ENCODE data around the gene EME2. TPM values are rescaled to one million over a fixed set of nuclear protein-coding genes. Genes with fewer than 3 reads are reported as not detected.
"Not testable (repeated sequence)": the region's sequence is repeated elsewhere in the genome, so short reads cannot be mapped to it uniquely, and the experiment has no call there.

Gene EME2
- total RNA-seq, 1 donor from 2014 or later = 39.9 TPM

DNA sequence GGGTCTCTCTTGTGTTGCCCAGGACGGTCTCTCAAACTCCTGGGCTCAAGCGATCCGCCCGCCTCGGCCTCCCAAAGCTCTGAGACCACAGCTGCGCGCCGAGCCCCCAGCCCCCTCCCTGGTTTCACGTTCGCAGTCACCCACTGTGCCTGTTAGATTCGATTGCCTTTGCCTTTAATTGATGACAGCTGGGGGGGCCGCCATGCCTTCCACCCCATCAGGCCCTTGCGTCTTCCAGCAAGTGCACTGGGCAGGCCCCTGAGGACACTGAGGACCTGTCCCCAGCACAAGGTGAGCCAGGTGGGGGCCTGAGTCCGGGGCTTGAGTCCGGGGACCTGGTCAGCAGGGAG, 17.6 kb downstream of the EME2 start:
- intact Hi-C loops (cut with micrococcal nuclease) = no loop called here

DNA sequence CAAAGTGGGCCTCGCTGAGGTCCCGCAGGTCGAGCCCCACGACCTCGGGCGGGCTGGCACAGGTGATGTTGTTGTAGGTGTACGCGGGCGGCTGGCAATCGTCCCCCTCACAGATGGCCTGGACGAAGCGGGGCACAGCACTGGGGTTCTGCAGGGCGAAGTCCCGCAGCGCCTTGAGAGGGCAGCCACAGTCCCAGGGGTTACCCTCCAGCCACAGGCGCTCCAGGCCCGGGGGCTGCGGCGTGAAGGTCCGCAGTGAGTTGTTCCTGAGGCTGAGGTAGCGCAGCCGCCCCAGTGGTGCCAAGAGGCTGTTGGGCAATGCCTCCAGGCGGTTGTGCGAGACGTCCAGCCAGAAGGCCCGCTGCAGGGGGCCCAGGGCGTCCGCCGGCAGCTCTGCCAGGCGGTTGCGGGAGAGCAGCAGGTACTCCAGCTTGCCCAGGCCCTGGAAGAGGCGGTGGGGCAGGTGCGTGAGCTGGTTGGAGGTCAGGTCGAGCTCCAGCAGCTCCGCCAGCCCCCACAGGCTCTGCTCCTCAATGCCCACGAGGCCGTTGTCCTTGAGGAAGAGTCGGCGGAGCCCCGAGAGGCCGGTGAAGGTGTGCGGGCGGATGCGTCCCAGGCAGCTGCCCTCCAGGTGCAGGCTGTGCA, 18.1 kb downstream of the EME2 start:
- intact Hi-C loops (cut with micrococcal nuclease) = no loop called here

DNA sequence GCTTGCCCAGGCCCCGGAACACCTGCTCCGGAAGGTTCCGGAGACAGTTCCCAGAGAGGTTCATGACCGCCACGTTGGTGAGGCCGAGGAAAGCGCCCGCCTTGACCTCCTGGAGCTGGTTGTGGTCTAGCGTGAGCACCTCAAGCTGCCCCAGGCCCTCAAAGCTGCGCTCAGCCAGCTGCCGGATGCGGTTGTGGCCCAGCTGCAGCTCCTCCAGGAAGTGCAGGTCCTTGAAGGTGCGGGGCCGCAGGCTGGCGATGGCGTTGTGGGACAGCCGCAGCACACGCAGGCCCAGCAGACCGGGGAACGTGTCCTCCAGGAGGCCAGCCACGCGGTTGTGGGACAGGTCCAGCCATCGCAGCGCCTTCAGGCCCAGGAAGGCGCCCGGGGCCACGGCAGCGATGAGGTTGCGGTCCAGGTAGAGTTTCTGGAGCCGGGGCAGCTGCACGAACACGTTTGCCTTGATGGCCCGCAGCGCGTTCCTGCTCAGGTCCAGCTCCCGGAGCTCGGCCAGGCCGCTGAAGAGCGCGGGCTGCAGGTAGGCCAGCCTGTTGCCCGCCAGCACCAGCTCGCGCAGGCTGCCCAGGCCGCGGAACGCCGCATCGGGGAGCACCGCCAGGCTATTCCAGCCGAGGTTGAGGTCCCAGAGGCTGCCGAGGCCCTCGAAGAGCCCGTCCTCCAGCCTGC, 18.8 kb downstream of the EME2 start:
- intact Hi-C loops (cut with micrococcal nuclease) = no loop called here

DNA sequence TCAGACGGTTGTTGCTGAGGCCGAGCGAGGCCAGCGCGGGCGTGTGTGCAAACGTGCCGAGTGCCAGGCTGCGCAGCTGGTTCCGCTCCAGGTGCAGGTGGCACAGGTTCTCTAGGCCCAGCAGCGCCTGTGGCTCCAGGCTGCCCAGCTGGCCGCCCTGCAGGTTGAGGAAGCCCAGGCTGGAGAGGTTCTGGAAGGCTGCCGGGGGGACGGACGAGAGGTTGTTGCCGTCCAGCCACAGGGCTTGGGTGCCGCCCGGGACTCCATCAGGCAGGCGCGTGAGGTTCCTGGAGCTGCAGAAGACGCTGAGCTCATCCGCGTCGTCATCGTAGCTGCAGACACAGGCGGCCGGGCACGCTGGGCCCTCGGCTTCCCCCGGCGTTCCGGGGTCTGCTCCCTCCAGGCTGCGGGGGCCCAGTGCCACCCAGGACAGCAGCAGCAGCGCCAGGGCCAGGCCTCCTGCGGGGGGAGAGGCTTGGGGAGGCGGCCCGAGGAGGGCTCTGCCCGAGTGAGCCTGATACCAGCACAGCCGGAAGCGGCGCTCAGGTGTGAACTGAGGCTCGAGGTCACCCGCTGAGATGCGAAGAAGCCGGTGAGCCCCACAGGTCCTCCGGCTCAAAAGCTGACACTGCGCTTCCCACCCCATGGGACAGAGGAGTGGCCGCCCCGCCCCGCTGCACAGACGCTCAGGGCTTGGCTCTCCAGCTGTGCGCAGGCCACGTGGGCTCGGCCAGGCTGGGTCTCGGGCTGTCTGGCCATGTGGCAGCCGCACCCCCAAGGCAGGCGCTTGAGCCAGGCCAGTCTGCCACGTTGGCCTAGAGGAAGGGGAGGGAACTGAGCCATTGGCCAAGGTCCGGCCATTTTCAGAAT, 19.6 kb downstream of the EME2 start:
- intact Hi-C loops (cut with micrococcal nuclease) = no loop called here

DNA sequence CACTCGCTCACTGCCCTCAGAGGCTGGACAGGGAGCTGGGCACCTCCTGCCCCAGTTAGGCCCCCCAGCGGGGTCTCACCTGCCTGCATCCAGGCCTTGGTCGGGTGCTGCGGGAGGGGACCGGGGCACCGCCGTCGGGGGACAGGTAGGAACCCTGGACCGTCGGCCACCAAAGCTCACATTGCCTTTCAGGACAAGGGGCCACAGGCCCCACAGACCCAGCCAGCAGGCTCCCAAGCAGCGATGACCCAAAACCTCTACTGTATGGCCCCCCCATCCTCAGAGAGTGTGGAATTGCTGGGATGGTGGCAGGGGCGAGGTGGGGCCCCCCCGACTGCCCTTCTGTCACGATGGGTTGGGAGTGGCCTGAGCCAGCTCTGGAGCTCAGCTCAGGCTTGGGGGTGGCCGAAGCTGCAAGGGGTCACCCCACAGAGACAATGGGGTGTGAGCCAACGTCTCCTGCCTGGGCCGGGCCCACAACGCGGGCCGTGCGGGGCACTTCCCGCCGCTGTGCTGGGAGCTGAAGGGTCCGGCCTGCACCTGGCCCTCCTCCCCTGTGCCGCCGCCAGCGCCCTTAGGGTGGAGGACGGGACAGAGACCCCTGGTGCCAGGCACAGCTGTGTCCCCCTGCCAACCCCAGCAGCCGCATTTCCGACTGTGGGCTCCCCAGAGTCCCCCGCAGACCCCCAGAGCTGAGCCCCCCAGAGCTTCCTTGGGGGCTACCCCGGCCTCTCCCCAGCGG, 20.4 kb downstream of the EME2 start:
- intact Hi-C loops (cut with micrococcal nuclease) = no loop called here

DNA sequence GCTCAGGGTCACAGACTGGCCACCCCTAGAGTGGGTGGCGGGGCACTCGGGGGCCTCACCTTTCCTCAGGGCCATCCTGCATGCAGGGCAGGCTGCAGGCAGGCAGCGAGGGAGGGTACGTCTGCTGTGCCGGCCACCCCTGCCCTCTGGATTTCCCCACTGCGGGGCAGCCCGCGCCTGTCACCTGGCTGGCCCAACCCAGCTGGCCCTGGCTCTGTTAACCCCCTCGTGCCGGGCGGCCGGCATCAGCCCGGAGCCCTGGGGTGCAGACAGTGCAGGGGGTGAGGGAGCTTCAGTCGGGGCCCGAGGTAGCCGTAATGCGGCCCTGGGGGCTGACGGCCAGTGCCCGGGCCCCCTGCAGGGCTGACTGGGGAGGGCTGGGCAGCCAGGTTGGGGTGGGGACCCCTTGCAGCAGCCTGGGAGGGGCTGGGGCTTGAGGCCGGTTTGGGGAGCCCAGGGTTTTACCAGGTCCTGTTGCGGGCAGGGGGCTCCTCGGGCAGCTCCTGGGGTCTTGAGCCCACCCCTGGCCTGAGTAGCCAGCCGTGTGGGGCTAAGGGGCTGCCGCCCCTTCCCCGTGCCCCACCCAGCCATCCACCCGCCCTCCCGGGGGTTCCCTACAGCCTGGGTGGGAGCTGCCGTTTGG, 21.1 kb downstream of the EME2 start, which contains the start of gene IGFALS:
TSS of gene IGFALS (minus strand) at position 128 of the 643 bp plus-strand sequence. CDS start at position 75, 53 bp downstream.
- intact Hi-C loops (cut with micrococcal nuclease) = no loop called here

DNA sequence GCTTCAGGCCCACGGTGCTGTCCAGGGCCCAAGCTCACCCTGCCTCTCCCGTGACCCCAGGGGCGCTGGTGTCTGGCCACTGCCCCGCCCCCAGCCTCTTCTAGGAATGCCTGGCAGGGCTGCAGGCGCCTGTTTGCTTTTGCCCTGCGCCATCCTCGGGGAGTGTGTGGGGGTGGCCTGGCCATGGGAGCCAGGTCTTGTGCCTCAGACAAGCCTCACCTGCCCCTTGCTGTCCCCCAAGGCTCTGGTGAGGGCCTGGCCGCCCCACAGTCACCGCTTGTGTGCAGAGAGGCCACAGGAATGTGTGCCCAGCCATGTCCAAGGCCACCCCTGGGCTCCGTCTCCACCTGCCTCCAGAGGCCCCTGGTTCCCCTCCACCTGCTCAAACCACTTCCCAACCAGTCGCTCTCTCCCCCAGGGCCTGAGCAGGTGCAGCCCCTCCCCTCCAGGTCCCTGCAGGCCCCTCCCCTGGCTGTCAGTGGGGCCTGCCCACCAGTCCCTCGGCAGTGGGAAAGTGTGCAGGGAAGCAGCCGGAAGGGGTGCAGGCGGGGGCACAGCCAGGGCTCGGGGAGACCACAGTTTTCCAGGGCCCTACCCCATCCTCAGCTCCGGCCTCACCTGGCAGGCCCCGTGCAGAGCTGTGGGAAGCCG, 21.7 kb downstream of the EME2 start:
- intact Hi-C loops (cut with micrococcal nuclease) = no loop called here

DNA sequence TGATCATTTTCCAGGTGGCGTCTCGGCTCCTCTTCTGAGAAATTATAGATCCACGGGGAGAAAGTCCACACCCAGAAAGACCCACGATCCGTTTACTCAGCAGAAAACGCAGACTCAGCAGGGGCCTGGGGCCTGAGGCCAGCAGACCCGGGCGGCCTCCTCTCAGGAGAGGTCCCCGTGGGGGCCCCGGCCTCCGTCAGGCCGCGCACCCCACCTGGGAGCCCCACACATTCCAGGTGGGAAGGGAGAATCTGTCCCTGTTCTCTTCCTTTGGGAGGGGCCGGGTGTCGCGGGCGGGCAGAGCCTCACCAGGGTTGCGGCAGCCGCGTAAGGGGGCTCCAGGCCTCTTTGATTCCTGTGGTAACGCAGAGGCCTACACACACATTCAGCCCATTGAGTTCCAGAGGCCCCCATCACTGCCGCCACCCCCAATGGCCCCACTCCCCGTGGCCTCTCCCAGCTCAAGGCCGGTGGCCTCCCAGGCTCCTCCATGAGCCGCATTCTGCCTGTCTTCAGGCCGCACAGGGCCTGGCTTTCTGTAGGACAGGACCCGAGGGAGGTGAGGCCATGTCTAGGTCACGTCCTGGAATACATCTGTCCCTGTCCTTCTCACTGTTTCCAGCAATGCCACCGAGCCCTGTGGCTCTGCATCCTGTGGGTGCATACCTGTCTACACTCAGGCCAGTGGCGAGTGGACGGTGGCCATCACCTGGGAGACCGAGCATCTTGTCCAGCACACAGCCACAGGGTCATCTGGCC, 22.5 kb downstream of the EME2 start:
- intact Hi-C loops (cut with micrococcal nuclease) = no loop called here

DNA sequence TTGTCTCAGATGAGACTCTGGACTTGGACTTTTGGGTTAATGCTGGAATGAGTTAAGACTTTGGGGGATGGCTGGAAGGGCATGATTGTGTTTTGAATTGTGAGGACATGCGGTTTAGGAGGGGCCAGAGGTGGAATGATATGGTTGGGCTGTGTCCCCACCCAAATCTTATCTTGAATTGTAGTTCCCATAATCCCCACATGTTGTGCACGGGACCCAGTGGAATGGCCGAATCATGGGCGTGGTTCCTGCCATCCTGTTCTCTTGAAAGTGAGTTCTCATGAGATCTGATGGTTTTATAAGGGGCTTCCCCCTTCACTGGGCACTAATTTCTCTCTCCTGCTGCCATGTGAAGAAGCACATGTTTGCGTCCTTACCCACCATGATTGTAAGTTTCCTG, 26.7 kb downstream of the EME2 start:
- intact Hi-C loops (cut with micrococcal nuclease) = not testable (repeated sequence)

DNA sequence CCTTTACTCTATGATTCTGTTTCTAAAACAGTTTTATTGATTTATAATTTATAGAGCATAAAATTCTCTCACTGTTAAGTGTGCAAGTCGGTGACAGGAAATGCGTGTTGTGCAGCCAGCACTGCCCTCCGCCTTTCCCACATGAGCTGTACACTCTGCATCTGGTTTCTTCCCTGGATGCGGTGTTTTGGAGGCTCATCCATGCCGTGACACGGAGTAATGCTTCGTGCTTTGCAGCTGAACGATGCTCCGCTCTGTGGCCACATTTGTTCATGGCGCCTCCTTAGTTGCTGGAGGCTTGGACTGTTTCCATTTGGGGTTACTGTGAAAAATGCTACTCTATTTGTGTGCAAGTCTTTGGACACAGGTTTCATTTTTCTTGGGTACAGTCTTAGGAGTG, 28.1 kb downstream of the EME2 start:
- intact Hi-C loops (cut with micrococcal nuclease) = no loop called here

DNA sequence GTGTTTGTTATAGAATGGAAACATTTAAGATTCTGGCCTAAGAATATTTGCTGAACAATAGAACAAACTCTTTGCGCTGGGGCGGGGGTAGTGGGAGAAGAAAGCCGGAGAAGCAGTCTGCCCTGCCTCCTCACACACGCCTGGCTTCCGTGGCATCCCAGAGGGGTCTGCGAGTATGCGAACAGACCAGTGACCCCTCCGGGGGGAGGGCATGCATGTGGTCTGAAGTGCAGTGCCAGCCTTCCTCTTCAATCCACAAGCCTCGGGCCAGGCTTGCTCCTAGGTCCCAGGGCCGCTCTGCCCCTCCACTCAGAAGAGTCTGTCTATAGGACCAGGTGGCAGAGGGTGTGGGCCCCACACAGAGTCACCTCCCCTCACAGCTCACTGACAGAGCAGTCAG, 35.0 kb downstream of the EME2 start:
- intact Hi-C loops (cut with micrococcal nuclease) = no loop called here

DNA sequence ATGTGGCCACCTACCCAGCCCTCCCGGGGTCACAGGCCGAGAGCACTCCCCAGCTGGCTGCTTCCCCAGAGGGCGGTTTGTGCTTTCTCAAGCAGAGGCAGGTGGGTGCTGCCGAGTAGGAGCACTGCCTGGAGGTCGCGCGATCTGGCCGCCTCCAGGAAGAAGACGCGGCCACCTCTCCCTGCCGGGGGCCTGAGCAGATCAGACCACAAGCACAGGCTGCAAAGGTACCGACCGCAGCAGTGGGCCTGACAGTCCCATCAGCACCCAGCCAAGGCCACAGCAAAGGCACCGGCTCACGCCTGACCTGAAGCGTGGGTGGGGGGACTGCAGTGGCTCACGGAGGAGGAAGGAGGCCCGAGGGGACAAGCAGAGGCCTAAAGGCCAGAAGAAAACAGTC, 36.1 kb downstream of the EME2 start:
- intact Hi-C loops (cut with micrococcal nuclease) = no loop called here

DNA sequence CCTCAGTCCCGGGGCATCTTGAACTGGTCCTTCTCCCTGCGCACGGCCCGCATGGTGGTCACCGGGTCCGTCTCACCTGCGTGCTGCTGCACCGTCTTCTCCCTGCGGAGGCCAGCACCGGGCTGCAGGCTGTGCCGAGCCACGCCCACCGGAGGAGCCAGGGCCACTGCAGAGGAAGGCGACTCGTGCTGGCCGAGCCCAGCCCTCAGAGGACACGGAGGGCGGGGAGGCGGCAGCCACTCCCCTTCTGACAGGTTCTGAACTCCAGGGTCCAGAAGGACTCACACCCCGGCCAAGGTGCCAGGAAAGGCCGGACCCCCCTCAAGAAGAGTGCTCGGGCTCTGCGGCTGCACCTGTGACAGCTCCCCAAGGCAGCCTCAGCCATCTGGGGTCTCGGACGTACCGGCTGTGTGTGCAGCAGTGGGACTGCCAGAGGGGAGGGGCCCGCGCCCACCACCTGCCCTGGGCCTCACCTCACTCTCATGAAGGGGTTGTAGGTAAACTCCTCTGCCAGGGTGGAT, 36.7 kb downstream of the EME2 start:
- intact Hi-C loops (cut with micrococcal nuclease) = no loop called here

DNA sequence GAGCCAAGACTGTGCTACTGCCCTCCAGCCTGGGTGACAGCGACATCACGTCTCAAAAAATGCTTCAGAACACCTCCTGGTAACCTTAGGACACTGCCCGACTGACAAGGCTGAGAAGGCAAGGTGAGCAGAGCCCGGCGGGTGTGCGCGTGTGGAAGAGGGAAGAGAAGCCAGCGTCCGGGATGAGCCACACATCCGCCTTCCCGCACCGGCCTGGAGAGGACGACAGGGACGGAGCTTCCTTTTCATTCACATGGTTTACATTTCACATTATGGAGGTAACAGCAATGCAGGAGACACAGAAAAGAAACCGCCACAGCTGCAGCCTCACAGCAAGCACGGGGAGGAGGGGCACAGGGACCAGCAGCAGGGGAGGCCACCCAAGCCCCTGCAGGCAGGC, 37.5 kb downstream of the EME2 start:
- intact Hi-C loops (cut with micrococcal nuclease) = no loop called here

DNA sequence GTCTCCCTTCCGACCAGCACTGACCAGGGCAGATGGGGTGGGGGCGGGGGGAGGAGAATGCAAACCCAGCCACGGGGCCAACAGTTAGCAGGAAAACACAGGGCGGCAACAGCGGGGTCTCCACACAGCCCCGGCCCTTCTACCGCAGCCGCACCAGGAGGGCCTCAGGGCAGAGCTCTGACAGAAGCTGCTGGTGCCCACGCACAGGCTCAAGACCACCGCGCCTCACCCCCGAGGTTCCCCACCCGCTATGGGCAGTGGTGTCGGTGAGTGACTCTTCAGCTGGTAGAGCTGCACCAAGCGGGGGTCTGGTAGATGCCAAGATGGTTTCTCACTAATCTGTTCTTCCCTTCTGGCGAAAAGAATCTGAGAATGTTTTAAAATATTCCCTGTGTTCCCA, 37.9 kb downstream of the EME2 start:
- intact Hi-C loops (cut with micrococcal nuclease) = no loop called here

DNA sequence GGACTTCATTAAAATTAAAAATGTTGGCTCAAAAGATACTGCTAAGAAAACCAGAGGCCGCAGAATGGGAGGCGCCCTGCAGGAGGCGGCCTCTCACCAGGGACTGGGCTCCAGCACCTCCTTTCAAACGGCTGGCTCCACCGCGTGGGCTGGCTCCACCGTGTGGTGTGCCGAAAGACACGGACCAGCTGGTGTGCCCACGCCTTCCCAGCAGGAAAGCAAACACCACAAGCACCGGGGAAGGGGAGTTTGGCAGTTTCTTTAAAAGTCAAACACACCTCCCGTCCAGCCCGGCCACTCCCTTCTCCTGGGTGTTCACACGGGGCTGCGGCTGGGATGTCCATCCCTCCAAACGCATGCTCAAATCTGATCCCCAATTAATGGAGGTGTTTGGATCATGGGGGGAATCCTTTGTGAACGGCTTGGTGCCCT, 40.1 kb downstream of the EME2 start:
- intact Hi-C loops (cut with micrococcal nuclease) = no loop called here

DNA sequence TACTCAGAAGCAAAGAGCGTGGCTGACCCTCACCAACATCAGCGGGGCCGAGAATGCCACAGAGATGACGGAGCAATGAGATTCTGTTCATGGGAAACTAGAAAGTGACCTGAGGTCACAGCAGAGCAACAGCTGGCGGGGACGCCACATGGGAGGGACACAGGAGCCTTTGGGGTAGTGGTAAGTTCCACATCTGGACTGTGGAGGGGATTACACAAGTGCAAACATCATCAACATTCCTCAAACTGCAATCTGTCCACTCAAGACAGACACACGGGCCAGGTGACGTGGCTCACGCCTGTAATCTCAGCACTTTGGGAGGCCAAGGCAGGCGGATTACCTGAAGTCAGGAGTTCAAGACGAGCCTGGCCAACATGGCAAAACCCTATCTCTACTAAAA, 42.9 kb downstream of the EME2 start:
- intact Hi-C loops (cut with micrococcal nuclease) = no loop called here

DNA sequence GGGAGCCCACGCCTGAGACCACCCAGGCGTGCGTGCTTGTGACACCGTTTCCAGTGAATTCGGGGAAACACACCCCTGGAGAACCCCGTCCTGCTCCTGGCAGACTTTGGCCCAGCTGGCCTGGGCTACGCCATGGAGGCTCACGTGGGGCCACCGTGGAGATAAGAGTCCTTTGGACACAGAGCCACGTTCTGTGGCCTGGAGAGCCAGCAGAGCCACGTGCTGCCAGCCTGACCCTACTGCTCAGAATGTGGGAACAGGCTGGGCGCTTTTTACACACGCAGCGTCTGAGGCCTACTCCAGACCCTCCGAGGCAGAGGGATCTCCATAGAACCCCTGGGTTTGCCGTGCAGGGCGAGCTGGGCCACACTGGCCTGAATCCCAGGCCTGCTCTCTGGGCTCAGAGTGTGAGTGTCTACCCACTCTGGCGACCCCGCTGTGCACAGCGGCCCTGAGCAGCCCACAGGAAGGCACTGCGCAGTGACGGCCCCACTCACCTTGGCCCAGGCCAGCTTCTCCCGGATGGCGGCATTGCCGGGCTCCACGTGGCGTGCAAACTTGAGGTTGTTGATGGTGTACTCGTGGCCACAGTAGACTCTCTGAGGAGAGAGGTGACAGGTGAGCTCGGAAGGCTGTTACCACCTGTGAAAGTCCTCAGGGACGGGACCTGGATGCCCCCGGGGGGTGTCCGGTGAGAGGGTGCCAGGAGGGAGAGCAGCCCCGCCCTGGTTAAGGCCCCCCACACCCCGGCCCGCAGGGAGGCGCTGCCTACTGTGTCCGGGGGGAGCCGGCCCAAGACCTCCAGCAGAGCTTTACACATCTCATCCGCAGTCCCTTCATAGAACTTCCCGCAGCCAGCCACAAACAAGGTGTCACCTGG, 44.0 kb downstream of the EME2 start:
- intact Hi-C loops (cut with micrococcal nuclease) = no loop called here

DNA sequence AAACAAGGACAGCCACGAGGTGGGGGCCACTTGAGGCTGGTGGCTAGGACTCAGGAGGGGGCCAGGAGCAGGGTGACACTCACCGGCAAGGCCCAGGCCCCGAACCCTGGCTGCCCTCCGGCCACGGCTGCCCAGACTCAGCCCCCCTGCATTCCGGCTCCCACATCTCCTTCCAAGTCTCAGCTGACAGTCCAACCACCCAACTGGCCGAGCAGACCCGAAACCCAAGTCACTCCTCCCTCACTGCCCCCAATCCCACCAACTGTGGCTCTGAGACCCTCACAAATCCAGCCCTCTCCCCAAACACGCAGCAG, 44.6 kb downstream of the EME2 start:
- intact Hi-C loops (cut with micrococcal nuclease) = no loop called here

Data from T-helper 1 cell treated with Interleukin-12 subunit alpha and Interleukin-12 subunit beta and Interleukin-4 antibody, amounts not matched to agents 30 ng/mL and 1 ng/mL, for 36 hours (primary cell).